ENCODE data around the gene TAF10. TPM values are rescaled to one million over a fixed set of nuclear protein-coding genes. Genes with fewer than 3 reads are reported as not detected.
A peak's percentile ranks its signal among the peaks of the same experiment; 100 is the strongest.

Gene TAF10
- total and polyA plus RNA-seq, 2 of the 13 experiments (the other 11 are each of a cell fraction or from before 2014, with no cell fraction given), result 71.3 to 134 TPM

DNA sequence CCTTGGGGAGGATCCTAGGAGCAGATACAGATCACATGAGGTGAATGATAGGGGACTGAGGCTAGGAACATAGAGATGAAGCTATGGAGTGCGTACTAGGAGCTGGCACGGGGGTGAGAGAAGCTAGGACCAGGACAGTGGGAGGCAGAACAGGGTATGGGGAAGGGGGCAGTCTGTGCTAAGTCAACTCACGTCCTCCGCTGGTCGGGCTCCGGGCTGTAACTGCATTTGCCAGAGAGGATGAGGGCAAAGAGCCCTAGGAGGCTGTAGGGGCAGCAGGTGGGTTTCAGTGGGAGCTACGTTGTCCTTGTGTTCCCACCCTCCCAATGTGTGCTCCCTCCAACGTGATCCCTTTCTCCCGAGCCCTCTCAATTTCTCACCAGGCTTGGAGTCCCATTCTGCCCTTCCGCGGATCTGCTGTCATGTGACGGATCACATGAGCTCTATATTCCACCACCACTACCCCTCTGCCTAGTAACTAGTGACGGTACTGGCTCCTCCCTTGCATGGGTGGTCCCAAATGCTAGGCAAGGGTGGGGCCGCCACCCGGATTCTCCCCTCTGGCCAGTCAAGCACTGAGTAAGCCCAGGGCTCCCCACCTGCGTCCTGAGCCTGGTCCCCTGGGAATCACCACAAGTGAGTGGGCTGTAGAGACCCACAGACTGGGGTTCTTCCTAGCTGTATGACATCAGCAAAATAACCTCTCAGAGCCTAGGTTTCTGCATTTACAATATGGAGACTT, 7.2 kb upstream of the TAF10 start, which contains the start of gene TPP1 (continued):
- TF ChIP-seq, protein P1, sequence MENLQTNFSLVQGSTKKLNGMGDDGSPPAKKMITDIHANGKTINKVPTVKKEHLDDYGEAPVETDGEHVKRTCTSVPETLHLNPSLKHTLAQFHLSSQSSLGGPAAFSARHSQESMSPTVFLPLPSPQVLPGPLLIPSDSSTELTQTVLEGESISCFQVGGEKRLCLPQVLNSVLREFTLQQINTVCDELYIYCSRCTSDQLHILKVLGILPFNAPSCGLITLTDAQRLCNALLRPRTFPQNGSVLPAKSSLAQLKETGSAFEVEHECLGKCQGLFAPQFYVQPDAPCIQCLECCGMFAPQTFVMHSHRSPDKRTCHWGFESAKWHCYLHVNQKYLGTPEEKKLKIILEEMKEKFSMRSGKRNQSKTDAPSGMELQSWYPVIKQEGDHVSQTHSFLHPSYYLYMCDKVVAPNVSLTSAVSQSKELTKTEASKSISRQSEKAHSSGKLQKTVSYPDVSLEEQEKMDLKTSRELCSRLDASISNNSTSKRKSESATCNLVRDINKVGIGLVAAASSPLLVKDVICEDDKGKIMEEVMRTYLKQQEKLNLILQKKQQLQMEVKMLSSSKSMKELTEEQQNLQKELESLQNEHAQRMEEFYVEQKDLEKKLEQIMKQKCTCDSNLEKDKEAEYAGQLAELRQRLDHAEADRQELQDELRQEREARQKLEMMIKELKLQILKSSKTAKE (CRISPR knock-in tag; IDR thresholded peaks at IDR 0.05; ENCODE audit: borderline replicate concordance), result no peak
- TF ChIP-seq, protein P2, sequence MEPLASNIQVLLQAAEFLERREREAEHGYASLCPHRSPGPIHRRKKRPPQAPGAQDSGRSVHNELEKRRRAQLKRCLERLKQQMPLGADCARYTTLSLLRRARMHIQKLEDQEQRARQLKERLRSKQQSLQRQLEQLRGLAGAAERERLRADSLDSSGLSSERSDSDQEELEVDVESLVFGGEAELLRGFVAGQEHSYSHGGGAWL (CRISPR knock-in tag; IDR thresholded peaks at IDR 0.05), result no peak
- TF ChIP-seq, protein P3, sequence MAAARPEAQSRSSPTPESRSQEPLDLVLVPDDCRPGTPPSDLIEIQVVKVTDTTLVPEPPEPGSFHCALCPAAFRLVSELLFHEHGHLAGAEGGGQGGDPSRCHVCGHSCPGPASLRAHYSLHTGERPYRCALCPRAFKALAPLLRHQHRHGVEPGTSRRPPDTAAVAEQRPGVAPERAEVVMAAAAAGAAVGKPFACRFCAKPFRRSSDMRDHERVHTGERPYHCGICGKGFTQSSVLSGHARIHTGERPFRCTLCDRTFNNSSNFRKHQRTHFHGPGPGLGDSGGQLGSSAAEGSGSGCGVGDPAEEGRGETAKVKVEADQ (CRISPR knock-in tag; IDR thresholded peaks at IDR 0.05; ENCODE audit: borderline replicate concordance), result no peak
- TF ChIP-seq TSC22D2 (CRISPR knock-in tag; IDR thresholded peaks at IDR 0.05; ENCODE audit: borderline replicate concordance) (0 out of 2 replicates have a peak, but pooled peaks have one; percentile 23), ZNF451 (CRISPR knock-in tag; IDR thresholded peaks at IDR 0.05) (no peak), ZNF230 (CRISPR knock-in tag; IDR thresholded peaks at IDR 0.05) (0 out of 2 replicates have a peak, but pooled peaks have one; percentile 39), RBM39 (IDR thresholded peaks at IDR 0.05; ENCODE audit: low read depth, low read length, poor library complexity, severe bottlenecking) (no peak), SOX6 (IDR thresholded peaks at IDR 0.05) (no peak), SOX6 (CRISPR knock-in tag; IDR thresholded peaks at IDR 0.05) (no peak; the same call in 1 of the 2 replicates), ZKSCAN1 (IDR thresholded peaks at IDR 0.05; ENCODE audit: low read length) (no peak), ZNF749 (CRISPR knock-in tag; IDR thresholded peaks at IDR 0.05; ENCODE audit: borderline replicate concordance) (no peak), KDM5A (IDR thresholded peaks at IDR 0.05; ENCODE audit: borderline replicate concordance, low read length) (peak; percentile 92), CCDC6 (CRISPR knock-in tag; IDR thresholded peaks at IDR 0.05) (no peak), MTA1 (CRISPR knock-in tag; IDR thresholded peaks at IDR 0.05; ENCODE audit: borderline replicate concordance) (no peak), ZNF569 (CRISPR knock-in tag; IDR thresholded peaks at IDR 0.05; ENCODE audit: borderline replicate concordance) (no peak), EED (CRISPR knock-in tag; IDR thresholded peaks at IDR 0.05) (no peak), SETDB1 (CRISPR knock-in tag; IDR thresholded peaks at IDR 0.05; ENCODE audit: borderline replicate concordance) (no peak), POGZ (CRISPR knock-in tag; IDR thresholded peaks at IDR 0.05) (0 out of 2 replicates have a peak, but pooled peaks have one; percentile 39), ESRRA (CRISPR knock-in tag; IDR thresholded peaks at IDR 0.05; ENCODE audit: low read depth) (no peak; the same call in 1 of the 2 replicates), TCF7 (IDR thresholded peaks at IDR 0.05; ENCODE audit: low read depth) (no peak)
- TF ChIP-seq, protein P4, sequence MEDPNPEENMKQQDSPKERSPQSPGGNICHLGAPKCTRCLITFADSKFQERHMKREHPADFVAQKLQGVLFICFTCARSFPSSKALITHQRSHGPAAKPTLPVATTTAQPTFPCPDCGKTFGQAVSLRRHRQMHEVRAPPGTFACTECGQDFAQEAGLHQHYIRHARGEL (CRISPR knock-in tag; IDR thresholded peaks at IDR 0.05), result no peak
- TF ChIP-seq, protein P5, sequence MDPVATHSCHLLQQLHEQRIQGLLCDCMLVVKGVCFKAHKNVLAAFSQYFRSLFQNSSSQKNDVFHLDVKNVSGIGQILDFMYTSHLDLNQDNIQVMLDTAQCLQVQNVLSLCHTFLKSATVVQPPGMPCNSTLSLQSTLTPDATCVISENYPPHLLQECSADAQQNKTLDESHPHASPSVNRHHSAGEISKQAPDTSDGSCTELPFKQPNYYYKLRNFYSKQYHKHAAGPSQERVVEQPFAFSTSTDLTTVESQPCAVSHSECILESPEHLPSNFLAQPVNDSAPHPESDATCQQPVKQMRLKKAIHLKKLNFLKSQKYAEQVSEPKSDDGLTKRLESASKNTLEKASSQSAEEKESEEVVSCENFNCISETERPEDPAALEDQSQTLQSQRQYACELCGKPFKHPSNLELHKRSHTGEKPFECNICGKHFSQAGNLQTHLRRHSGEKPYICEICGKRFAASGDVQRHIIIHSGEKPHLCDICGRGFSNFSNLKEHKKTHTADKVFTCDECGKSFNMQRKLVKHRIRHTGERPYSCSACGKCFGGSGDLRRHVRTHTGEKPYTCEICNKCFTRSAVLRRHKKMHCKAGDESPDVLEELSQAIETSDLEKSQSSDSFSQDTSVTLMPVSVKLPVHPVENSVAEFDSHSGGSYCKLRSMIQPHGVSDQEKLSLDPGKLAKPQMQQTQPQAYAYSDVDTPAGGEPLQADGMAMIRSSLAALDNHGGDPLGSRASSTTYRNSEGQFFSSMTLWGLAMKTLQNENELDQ (CRISPR knock-in tag; IDR thresholded peaks at IDR 0.05; ENCODE audit: borderline replicate concordance), result no peak

Measured in HepG2 (cell line).